KOPT-K1 (cell line): ENCODE measurements around the gene ICAM1.

Experiments
- H3K27ac ChIP-seq: fragments of 200-600 bp; sonication (generic); 2 replicates; pipeline ENCODE4 v1.5.1; 2016; ENCODE audit warnings: antibody characterized with exemption, mild to moderate bottlenecking, low read depth, low read length; ENCODE audit not compliant: poor library complexity, severe bottlenecking
- H3K36me3 ChIP-seq: fragments of 200-600 bp; sonication (generic); 2 replicates; pipeline ENCODE4 v1.5.1; 2017; ENCODE audit warnings: antibody characterized with exemption, mild to moderate bottlenecking, low read length, moderate library complexity; ENCODE audit not compliant: insufficient read depth
- H3K9me3 ChIP-seq: fragments of 200-600 bp; sonication (generic); 2 replicates; pipeline ENCODE4 v1.5.1; 2017; ENCODE audit warnings: antibody characterized with exemption, low read length, mild to moderate bottlenecking; ENCODE audit not compliant: insufficient read depth, poor library complexity, severe bottlenecking

Gene ICAM1

GRCh38 chr19:10317045-10317856, 46.3 kb downstream of the ICAM1 start:
- Histone ChIP-seq H3K36me3 (peaks cover 64% of the 10 kb centered on the region), H3K9me3 (no peaks in the 10 kb centered on the region), H3K27ac (no peak overlapping the region)

- Histone ChIP-seq H3K9me3 (no peaks in the 10 kb centered on the region), H3K36me3 (peaks cover 71% of the 10 kb centered on the region), H3K27ac (no peak overlapping the region)
Observed at GRCh38 chr19:10317857-10318462, 47.0 kb downstream of the ICAM1 start.

- H3K9me3 ChIP-seq: no peaks in the 10 kb centered on the region
- peaks cover 82% of the 10 kb centered on the region for H3K36me3 ChIP-seq
- H3K27ac ChIP-seq: no peak overlapping the region
Observed at GRCh38 chr19:10318807-10319682, 48.1 kb downstream of the ICAM1 start.

GRCh38 chr19:10320602-10321416, 49.9 kb downstream of the ICAM1 start:
- Histone ChIP-seq H3K36me3 (peaks cover 100% of the 10 kb centered on the region), H3K9me3 (no peaks in the 10 kb centered on the region), H3K27ac (no peak overlapping the region)

GRCh38 chr19:10321417-10321797, 50.5 kb downstream of the ICAM1 start:
- Histone ChIP-seq H3K27ac (no peak overlapping the region), H3K36me3 (peaks cover 100% of the 10 kb centered on the region), H3K9me3 (no peaks in the 10 kb centered on the region)

GRCh38 chr19:10321874-10322835, 51.2 kb downstream of the ICAM1 start:
- no peaks in the 10 kb centered on the region for H3K9me3 ChIP-seq
- H3K27ac ChIP-seq: no peak overlapping the region
- H3K36me3 ChIP-seq: peaks cover 100% of the 10 kb centered on the region

GRCh38 chr19:10325732-10326131, 54.8 kb downstream of the ICAM1 start:
- Histone ChIP-seq H3K36me3 (peaks cover 100% of the 10 kb centered on the region), H3K27ac (no peak overlapping the region), H3K9me3 (no peaks in the 10 kb centered on the region)

GRCh38 chr19:10327793-10328192, 56.9 kb downstream of the ICAM1 start:
- Histone ChIP-seq H3K36me3 (peaks cover 95% of the 10 kb centered on the region), H3K9me3 (no peaks in the 10 kb centered on the region), H3K27ac (no peak overlapping the region)

- Histone ChIP-seq H3K9me3 (no peaks in the 10 kb centered on the region), H3K36me3 (peaks cover 85% of the 10 kb centered on the region), H3K27ac (no peak overlapping the region)
Observed at GRCh38 chr19:10328558-10329429, 57.9 kb downstream of the ICAM1 start.

- Histone ChIP-seq H3K36me3 (peaks cover 82% of the 10 kb centered on the region), H3K9me3 (no peaks in the 10 kb centered on the region), H3K27ac (no peak overlapping the region)
Observed at GRCh38 chr19:10329555-10329954, 58.6 kb downstream of the ICAM1 start.

- H3K36me3 ChIP-seq: peaks cover 73% of the 10 kb centered on the region
- H3K27ac ChIP-seq: peak overlapping the region; percentile 97
- no peaks in the 10 kb centered on the region for H3K9me3 ChIP-seq
Observed at GRCh38 chr19:10332158-10332964, 61.4 kb downstream of the ICAM1 start.

- Histone ChIP-seq H3K36me3 (peaks cover 65% of the 10 kb centered on the region), H3K27ac (peak within 1 kb of the TSS; percentile 97), H3K9me3 (no peaks in the 10 kb centered on the region)
Observed at GRCh38 chr19:10332965-10333757, 62.2 kb downstream of the ICAM1 start, which contains the start of gene RAVER1. RAVER1 (minus strand) TSS chr19:10333529; CDS start chr19:10333507, 22 bp downstream.
